NCI-H2227 (cell line): Measurements from ENCODE around the gene CBLC.

Experiments
- DNase-seq: peaks from one replicate; lab custom pipeline; 2025; ENCODE audit not compliant: unreplicated experiment; lab: John Stamatoyannopoulos, UW

Gene CBLC

GRCh38 chr19:44795398-44795987 lies 17.8 kb downstream of the CBLC start:
- DNase-seq = no peak

GRCh38 chr19:44796701-44797115 lies 19.0 kb downstream of the CBLC start:
- DNase-seq = no peak

- no peak for DNase-seq
Measured at GRCh38 chr19:44799627-44800346, 22.1 kb downstream of the CBLC start.

GRCh38 chr19:44800461-44800860 lies 22.8 kb downstream of the CBLC start:
- peak; percentile 79 for DNase-seq

- DNase-seq = no peak
Measured at GRCh38 chr19:44803442-44804428, 26.0 kb downstream of the CBLC start.

GRCh38 chr19:44806291-44806690 lies 28.6 kb downstream of the CBLC start:
- DNase-seq = no peak

- no peak for DNase-seq
Measured at GRCh38 chr19:44807162-44807561, 29.5 kb downstream of the CBLC start.

- no peak for DNase-seq
Measured at GRCh38 chr19:44807652-44808462, 30.2 kb downstream of the CBLC start.

GRCh38 chr19:44808463-44809371 lies 31.0 kb downstream of the CBLC start, which contains the start of gene BCAM:
Gene BCAM, plus strand, starts transcription at chr19:44809103. Its CDS starts 22 bp downstream, at chr19:44809125.
- peak; percentile 37 for DNase-seq

GRCh38 chr19:44809577-44810233 lies 32.0 kb downstream of the CBLC start:
- DNase-seq = no peak

- no peak for DNase-seq
Measured at GRCh38 chr19:44810234-44811121, 32.8 kb downstream of the CBLC start.

GRCh38 chr19:44811122-44811419 lies 33.4 kb downstream of the CBLC start:
- no peak for DNase-seq

- no peak for DNase-seq
Measured at GRCh38 chr19:44812142-44812718, 34.5 kb downstream of the CBLC start.

GRCh38 chr19:44813070-44813840 lies 35.6 kb downstream of the CBLC start:
- DNase-seq = no peak

- DNase-seq = no peak
Measured at GRCh38 chr19:44813841-44814470, 36.3 kb downstream of the CBLC start.

GRCh38 chr19:44814517-44814916 lies 36.8 kb downstream of the CBLC start:
- no peak for DNase-seq

- DNase-seq = no peak
Measured at GRCh38 chr19:44816301-44816700, 38.6 kb downstream of the CBLC start.
